HG03575 (cell line): ENCODE data around the gene TSC22D3.

Experiments
- ATAC-seq: cut with Tn5 transposase; IDR thresholded peaks from one replicate; pipeline ENCODE4 v1.9.1; 2021; ENCODE audit not compliant: unreplicated experiment, insufficient number of reproducible peaks, low FRiP score; ENCODE audit errors: extremely low read depth

The TSC22D3 gene

DNA sequence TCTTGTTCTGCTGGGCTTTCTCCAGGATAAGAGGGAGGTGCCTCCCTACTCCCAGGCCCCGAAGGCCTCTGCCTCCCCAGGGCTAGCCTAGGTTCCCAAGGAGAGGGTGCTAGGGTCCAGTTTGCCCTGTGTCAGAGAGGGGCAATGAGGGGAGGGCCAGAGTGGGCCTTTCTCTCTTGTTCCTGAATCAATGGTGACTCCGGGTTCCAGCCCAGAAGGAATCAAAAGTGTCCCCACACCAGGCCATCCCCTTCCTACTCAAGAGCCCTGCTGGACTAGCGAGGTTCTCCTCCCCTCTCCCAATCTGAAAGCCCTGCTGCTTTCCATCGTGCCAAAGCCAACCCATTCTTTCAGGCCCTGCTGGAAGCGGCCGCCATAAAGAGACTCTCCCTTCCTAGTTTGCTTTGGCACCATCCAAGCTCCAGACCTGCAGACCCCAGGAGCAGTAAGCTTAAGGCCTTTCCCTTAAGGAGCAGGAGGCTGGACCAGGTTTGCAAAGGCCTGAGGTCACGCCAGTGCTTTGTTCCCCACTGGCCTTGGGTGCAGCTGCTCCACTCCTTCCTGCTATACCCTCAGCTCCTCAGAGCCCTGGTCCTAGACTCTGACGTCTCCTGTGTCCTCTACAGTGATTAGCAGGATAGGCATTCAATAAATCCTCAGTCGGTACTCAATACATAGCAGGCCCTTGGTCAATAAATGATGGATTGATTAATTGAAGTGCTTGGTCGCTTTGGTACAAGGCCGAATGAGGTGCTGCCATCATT, 10.6 kb downstream of the TSC22D3 start:
- ATAC-seq = no peak

DNA sequence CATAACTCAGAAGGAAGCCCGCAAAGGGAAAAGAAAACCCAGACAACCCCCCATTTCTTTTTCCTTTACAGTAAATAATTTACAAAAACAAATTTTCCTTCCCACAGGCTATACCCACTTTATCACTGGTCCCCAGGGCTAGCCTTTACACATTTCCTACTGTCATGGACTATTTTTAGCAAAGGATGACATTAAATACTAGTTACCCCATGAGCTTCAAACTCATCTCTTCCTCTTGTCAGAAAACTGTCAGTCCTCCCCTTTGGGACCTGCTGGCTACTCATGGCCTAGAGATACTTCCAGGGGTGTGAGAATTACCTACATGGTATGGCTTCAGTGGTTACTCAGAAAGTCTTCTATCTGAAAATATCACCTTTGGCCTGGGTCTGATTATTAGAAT, 11.9 kb downstream of the TSC22D3 start:
- no peak for ATAC-seq

DNA sequence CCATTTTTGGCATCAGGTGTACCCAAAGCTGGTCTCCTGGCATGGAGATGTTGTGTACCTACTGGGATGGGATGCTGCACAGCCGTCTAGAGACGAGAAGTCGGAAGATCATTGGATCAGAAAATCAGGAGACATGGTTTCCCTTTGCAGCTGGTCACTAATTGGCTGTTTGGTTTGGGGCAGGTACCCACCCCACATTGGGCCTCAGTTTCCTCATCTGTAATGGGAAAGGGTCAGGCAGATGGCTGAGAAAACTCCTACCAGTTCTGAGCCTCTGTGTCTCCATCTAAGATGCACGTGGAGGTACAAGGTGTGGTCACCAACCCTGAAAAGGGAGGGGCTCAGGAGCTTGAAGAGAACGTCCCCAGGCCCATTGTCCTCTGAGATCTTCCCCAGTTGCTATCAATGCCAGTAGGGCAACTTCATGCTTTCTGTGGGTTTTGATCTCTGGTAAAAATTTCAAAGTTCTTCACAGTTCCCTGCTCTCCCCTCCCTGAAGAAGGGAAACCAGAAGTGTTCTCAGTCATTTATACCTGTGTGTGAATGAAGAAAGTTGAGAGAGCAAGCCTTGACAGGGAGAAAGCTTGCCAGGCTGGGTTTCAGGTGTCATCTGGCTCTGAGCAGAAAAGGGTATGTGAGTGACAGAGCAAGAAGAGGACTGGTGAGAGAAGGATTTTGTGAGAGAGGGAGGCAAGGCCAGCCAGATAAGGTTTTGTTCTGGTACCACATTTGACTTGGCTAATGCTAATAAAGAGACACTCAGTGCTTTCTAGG, 15.1 kb downstream of the TSC22D3 start:
- ATAC-seq = no peak

DNA sequence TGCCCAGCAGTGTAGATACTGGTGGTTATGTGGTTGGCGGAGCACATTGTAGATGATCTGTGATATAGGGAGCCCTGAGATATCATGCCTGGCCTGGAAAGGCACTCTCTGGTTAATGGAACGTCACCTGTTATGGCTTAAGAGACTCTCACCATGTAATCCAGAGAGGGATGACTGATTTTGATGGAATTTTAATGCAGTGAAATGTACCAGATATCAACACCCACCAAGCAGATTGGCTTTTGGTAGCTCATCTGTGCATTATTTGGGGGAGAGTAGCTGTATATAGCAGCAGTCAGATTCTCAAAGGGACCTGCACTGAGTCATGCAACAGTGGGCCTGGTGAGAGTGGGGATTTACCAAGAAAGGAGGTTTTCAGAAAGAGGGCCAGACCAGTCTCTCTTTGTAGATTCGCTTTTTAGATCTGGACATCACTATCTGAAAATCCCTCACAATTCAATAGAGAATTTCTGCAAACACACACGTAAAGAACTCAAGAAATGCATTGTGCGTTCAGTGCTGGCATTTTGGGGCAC, 17.3 kb downstream of the TSC22D3 start:
- no peak for ATAC-seq

DNA sequence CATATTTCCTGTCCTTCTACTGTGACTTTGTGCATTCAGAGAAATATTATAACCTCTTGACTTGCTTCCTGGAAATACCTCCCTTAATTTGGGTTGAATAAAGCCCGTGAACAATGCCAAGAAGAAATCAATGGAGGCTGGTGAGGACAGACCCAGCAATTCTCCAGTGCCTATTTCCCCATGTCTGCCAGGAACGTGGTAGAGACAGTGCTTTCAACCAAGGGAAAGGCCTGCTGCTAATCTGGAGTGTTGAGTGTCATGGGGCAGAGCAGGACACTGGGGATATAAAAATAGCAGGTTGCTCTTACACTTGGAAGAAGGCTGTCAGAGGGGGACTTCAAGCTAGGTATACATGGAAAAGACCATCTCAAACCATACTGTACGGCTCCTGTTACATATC, 19.9 kb downstream of the TSC22D3 start:
- ATAC-seq = no peak

DNA sequence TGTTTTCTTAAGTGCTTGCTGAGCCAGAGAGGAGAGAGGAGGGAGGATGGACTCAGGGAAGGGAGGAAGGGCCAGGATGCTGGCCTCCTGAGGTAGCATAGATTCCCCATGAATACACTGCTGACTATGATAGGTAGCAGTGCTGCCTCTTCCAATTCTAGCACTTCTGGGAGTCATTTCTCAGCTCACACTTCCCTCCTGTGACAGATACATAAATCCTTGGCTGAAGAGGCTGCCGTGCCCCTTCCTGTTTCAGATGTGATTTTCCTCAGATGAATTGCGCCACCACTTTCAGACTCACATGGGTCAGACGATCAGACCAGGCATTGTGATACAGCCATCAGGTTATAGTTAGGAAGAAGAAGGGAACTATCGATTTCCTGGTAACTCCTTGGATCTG, 22.4 kb downstream of the TSC22D3 start:
- no peak for ATAC-seq

DNA sequence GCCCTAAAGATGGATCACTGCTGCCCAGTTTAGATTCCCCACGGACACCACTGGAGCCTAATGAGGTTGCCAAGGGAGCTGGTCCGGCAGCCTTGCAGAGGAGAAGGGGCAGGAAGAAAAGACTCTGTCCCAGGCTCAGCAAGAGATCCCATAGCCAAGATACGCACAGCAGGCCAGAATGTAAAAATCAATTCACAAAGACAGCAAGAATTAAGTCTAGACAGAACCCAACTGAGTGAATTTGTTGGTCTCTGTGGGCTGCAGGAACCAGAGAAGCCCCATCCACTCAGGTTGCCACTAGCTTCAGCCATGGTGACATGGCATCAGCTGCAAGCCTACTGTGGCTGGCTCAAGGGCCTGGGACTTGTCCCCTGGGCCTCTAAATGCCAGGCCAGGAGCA, 22.9 kb downstream of the TSC22D3 start:
- ATAC-seq = no peak

DNA sequence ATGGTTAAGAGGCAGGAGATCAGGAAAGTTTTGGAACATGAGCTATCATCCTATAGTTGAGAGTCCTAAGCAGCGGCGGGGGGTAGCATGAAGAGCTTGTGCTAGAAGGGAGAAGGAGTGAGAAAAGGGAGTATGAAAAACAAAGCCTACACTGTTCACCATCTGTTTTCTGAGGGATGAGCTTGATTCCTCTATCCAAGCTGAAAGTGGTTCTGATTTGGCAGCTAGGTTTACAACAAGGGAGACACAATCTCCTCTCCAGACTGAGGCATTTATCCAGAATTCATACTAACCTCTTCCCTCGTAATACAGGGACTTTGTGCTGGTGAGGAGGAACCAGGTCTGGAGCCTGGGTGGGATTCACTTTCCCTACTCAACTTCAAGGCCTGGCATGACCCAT, 23.5 kb downstream of the TSC22D3 start:
- no peak for ATAC-seq

DNA sequence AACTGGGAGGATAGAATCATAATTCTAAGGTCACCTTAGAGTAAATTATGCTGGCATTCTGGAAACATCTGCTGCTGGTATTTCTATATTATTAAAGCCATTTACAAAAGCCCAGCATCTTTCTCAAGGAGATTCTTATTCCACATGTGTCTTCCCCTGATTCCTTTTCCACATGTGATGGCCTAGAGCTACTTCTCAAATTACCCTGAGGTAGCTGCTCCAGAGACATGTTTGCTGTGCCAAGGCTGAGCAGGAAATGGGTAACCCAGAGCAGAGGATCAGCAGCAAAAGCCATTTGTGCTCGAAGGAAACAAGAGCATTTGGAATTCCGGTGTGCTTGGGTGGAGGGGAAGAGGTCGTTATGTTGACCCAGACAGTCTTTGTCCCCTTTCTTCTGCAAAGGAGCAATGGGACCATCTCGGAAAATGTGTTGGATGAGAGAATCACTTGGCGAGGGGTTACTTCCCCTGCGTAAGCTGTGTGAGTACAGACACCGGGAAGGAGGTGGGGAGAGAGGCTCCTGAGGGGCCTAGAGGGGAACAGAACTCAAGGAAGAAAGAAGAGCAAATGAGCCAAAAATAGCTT, 24.6 kb downstream of the TSC22D3 start:
- no peak for ATAC-seq

DNA sequence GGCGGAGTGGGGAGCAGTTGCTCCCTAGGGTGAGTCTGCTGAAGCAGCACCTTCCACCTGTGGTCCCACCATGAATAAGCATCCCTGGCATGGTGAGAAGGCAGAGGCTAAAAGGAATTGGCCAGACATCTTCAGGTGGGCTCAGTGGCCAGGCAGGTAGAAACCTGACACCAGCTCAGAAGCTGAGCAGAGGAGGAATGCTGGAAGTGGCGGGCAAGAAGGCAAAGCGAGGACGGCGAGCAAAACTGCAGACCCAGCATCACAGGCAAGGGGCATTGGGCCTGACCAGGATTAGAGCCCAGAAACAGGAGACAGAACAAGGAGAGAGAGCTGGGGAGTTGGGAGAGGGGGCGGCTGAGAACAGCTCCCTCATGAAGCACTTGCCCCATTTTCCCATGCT, 25.3 kb downstream of the TSC22D3 start:
- ATAC-seq = no peak

DNA sequence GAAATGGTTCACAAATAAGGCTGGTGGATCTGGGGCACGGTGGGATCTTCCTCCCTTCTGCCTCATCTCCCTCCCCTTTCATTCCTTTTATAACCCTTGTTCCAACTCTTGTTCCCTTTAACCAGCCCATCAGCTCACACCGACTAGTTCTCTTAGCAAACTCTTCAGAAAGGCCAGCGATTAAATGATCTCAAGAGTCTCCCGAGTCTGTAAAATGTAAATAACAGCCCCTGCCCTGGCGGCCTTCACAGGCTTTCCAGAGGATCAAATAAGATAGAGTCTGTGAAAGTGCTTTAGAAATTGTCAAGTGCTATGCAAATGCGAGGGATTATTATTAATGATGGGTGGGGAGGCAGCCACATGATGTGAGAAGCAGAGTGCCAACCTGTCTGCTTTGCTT, 27.1 kb downstream of the TSC22D3 start:
- no peak for ATAC-seq

DNA sequence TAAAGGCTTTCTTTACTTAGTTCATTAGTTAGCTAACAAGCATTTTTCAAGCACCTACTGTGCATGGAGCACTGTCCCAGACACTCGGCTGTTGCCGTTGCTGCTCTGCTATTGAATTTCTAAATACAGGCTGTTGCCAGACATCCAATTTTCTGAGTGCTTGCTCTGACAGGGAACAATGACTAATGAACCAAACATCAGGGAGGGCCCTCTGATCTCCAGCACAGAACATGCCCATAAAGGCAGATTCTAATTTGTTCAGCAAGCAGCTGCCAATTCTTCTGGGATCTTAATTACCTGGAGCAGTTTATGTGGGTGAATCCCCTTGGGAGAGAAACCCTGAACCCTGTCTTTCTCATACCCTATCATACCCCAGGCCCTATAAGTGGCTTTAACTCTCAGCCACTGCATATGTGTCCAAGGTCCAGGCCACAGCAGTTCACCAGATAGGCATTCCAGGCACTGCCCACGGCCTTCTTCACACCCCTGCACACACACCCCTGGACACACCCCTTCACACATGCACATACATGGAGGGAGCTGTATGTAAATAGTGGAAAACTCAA, 27.9 kb downstream of the TSC22D3 start:
- ATAC-seq = no peak

DNA sequence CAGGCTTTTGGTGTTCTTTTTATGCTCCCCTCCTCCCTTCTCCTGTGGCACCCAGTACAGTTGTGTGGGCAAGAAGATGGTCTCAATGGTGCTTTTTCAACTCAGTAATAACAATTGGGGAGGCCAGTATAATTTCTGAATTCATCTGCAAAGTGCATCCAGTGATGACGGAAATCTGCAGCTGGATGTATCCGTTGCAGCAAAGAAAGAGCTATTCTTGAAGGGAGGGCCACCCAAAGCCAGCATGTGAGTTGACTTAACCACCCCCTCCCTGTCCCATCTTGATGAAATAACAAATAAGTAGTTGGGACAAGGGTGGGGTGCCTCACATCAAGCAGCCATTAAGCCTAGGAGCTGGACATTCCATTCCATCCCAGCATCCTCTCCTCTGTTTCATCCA, 30.7 kb downstream of the TSC22D3 start:
- no peak for ATAC-seq

DNA sequence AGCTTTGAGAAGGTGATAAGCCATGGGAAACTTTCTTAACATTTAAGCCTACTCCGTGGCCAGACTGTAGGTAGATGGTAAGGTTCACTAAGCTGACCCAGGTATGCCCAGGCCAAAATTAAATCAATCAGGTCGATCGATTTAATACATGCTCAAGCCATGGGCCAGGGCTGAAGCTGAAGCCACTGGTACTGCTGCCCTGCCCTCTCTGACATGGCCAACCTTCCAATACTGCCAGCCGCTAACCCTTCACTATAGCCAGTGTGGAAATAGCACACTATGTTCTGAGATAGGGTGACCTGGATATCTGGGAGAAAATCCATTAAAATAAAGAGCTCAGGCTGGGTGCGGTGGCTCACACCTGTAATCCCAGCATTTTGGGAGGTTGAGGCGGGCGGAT, 31.6 kb downstream of the TSC22D3 start:
- ATAC-seq = no peak

DNA sequence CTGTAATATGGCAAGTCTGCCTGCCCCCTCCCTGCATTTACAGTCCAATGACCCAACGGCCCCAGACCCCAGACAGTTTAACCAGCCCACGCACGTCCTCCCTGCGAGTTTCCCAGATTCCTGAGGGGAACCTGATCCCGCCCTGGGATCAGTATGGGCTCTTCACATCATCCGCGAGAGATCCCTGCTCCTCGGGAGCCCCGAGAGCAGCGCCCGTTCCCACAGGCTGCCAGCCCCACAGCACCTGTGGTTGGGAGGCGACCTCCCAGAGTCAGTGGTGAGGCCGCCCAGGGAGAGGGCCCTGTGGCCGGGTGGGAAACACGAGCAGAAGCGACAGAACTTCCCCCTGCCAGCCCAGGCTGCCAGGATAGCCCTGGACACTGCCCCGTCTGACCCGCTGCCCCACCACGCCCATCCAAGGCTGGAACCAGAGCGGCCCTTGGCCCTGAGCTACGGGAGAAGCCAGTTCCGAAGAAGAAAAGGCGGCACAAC, 32.8 kb downstream of the TSC22D3 start:
- ATAC-seq = no peak

DNA sequence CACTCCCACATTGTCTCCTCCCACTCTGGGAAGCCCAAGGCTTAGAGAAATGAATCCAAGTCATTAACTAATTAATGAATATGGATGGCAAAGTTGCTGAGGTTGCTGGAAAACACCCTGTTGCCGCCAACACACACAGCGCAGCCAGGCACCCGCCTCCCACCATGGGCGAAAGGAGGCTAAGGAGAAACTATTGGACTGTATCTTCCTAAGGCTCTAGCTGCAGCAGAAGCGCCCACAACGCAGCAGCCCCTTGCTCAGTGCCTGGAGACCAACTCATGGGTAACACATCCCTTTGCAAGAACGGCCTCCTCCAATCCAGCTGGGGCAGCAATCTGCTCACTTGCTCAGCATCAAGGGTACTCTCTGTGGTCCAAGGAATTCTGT, 34.2 kb downstream of the TSC22D3 start:
- no peak for ATAC-seq

DNA sequence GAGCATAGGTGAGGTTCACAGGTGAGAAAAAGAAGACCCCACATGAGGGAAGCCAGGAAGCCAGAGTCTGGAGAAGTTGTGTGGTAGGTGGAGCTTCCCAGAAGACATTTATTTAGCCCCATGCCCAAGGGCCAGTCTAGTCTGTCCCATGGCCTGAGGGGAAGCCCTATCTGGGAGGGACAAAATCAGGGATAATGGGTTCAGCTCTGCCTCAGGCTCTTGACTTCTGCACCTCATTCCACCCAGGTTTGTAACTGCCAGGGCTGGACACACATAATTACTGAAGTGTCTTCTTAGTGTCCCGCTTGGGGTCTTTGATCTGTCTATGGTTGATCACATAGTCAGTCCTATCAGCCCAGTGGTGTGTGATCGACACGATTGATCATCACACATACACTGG, 36.0 kb downstream of the TSC22D3 start:
- no peak for ATAC-seq

DNA sequence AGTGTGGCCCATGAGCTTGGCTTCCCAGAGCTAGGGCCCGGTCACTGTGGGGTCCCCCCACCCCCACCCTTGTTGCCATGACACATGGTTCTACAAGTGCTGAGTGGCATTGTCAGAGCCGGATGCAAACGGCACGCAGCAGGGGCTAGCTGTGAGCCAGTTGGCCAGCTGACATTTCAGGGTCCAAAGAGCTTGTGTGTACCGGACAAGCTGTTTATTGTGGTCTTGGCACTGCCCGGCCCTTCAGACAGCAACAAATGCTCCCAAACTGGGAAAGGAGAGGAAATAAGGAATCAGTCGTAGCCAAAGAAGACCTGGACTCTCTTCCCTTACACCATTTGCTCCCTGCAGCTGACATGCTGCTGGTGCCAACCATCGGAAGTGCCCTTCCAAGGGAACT, 36.8 kb downstream of the TSC22D3 start:
- no peak for ATAC-seq

DNA sequence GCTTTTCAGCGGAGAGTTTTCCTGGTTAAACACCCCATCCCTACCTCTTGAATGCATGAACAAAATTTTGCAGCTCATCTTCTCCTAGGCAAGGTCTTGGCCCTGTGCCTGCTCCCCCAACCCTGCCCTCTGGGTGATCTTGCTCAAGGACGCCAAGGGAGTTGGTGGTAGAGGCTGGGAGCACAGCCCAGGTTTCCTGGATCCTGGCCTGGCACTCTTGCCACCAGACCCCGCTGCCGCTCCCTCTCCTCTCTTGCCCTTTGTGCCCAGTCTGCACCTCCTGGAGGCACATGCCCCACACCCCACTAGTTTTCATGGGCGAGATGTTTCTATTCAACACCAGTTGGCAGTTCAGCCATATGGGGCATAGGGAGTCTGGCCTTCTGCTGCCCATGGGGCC, 37.3 kb downstream of the TSC22D3 start:
- no peak for ATAC-seq
